HEK293T (cell line): ENCODE results near the gene ARIH2.

Source experiments
- CTCF ChIA-PET: fragments of 350-600 bp; formaldehyde crosslinking; extraction: SDS; loops from one replicate; lab custom pipeline; 2021; ENCODE audit warnings: antibody characterized with exemption, inconsistent platforms; lab: Yijun Ruan, JAX
- POLR2A ChIA-PET: fragments of 350-600 bp; formaldehyde crosslinking; extraction: SDS; loops from one replicate; lab custom pipeline; 2020; ENCODE audit warnings: antibody characterized with exemption, inconsistent platforms; lab: Yijun Ruan, JAX
- DNase-seq: peaks from one replicate; pipeline ENCODE4 v3.0.0; 2012; ENCODE audit warnings: mixed read lengths; ENCODE audit errors: extremely low spot score
- ARNT ChIP-seq: fragments of 450-650 bp; IDR thresholded peaks from 2 replicates; pipeline ENCODE4 v1.6.1; 2017; ENCODE audit warnings: mild to moderate bottlenecking
- BHLHE40 ChIP-seq: fragments of 450-650 bp; IDR thresholded peaks from 2 replicates; pipeline ENCODE4 v1.6.1; 2016; ENCODE audit warnings: mild to moderate bottlenecking, moderate library complexity, borderline replicate concordance
- CTBP1 ChIP-seq: fragments of 450-650 bp; IDR thresholded peaks from 2 replicates; pipeline ENCODE4 v1.6.1; 2016; ENCODE audit warnings: borderline replicate concordance
- ELF4 ChIP-seq: fragments of 450-650 bp; IDR thresholded peaks from 2 replicates; pipeline ENCODE4 v1.6.1; 2017; ENCODE audit warnings: antibody characterized with exemption
- FOXA1 ChIP-seq: fragments of 450-650 bp; IDR thresholded peaks from 2 replicates; pipeline ENCODE4 v1.6.1; 2016; ENCODE audit warnings: mild to moderate bottlenecking
- FOXK2 ChIP-seq: fragments of 450-650 bp; IDR thresholded peaks from 2 replicates; pipeline ENCODE4 v1.6.1; 2016; ENCODE audit warnings: mild to moderate bottlenecking
- FOXM1 ChIP-seq: fragments of 450-650 bp; IDR thresholded peaks from 2 replicates; pipeline ENCODE4 v1.6.1; 2017; ENCODE audit warnings: mild to moderate bottlenecking, borderline replicate concordance
- HDGF ChIP-seq: fragments of 450-650 bp; IDR thresholded peaks from 2 replicates; pipeline ENCODE4 v1.6.1; 2017; ENCODE audit warnings: antibody characterized with exemption, borderline replicate concordance
- L3MBTL2 ChIP-seq: fragments of 450-650 bp; conservative IDR thresholded peaks from 2 replicates; pipeline ENCODE4 v1.6.1; 2016; ENCODE audit warnings: mild to moderate bottlenecking
- LEF1 ChIP-seq: fragments of 450-650 bp; IDR thresholded peaks from 2 replicates; pipeline ENCODE4 v1.6.1; 2017; ENCODE audit warnings: mild to moderate bottlenecking, borderline replicate concordance
- NFRKB ChIP-seq: fragments of 450-650 bp; IDR thresholded peaks from 2 replicates; pipeline ENCODE4 v1.6.1; 2016; ENCODE audit warnings: mild to moderate bottlenecking, moderate library complexity
- SP1 ChIP-seq: fragments of 450-650 bp; IDR thresholded peaks from 2 replicates; pipeline ENCODE4 v1.6.1; 2017
- SUZ12 ChIP-seq: fragments of 450-650 bp; IDR thresholded peaks from 2 replicates; pipeline ENCODE4 v1.6.1; 2016; ENCODE audit warnings: mild to moderate bottlenecking
- TARDBP ChIP-seq: fragments of 450-650 bp; IDR thresholded peaks from 2 replicates; pipeline ENCODE4 v1.6.1; 2016
- ZNF384 ChIP-seq: fragments of 450-650 bp; IDR thresholded peaks from 2 replicates; pipeline ENCODE4 v1.6.1; 2016
- TF ChIP-seq, protein P1 (sequence below): fragments of 450-650 bp; IDR thresholded peaks from 2 replicates; pipeline ENCODE4 v1.6.1; 2016

Gene ARIH2

DNA sequence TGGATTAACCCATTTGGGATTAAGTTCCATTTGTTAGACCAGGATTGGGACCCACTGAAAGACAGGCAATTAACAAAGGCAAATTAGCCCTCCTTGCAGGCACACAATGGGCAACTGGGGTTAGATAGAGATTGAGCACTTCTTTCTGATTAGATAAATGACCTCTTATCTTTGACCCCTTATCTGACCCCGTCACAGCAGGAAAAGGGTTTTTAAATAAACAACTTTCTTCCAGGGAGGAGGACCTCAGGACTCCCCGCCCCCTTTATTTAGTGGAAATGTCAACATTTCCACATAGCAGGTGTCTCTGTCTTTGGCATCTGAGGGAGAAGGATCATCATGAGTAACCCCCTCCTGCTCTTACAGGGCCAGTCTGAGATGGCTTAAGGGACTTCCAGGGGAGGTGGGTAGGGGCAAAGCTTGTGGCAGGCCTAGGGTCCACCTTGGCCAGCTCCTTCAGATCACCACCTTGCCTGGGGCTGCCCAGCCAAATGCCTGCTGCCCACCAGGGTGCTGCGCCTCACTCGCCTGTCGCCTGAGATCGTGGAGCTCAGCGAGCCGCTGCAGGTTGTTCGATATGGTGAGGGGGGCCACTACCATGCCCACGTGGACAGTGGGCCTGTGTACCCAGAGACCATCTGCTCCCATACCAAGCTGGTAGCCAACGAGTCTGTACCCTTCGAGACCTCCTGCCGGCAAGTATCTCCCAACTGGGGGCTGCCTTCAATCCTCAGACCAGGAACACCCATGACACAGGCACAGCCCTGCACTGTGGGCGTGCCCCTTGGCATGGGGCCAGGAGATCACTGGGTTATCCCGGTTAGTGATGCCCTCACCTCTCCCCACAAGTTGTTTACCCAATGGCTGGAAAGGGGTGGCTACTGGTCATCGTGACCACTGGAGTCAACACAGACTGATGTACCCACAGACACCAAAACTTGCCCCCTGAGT lies 86.0 kb downstream of the ARIH2 start:
- no peak for DNase-seq
- ChIA-PET CTCF (interaction anchor here (1.1 kb wide), 1 partner anchor 17 kb away, joined by 3 read pairs; the partner anchor contains the start of gene NDUFAF3), POLR2A (interaction anchor here (4.0 to 6.7 kb wide), 2 partner anchors 7 to 15 kb away, joined by 53 to 204 read pairs; partner anchors contain the start of genes DALRD3 and NDUFAF3)
- TF ChIP-seq BHLHE40 (no peak), FOXA1 (no peak), SUZ12 (no peak), HDGF (no peak), CTBP1 (no peak), LEF1 (no peak), NFRKB (no peak), ARNT (no peak), FOXK2 (no peak), ZNF384 (no peak), TARDBP (no peak)

DNA sequence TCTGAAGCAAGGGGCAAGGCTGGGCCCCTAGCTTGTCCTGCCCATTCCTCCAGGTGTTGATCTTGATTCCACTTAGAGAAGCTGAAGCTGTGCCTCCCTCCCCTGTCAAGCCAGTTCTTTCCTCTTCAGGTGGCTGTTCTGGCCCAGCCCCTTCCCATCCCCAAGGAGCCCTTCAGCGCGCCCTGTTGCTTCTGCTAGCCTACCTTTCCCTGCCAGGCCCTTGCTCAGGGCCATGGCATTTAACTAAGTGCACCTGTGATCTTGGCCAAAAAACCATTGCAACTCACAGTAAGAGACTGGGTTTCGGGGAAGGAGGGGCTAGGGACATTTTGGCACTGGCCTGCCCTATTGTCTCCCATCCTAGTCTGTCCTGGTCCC lies 86.7 kb downstream of the ARIH2 start:
- no peak for TF ChIP-seq ARNT
- no peak for TF ChIP-seq FOXK2
- no peak for TF ChIP-seq CTBP1
- no peak for TF ChIP-seq TARDBP
- no peak for TF ChIP-seq NFRKB
- TF ChIP-seq, protein P1, sequence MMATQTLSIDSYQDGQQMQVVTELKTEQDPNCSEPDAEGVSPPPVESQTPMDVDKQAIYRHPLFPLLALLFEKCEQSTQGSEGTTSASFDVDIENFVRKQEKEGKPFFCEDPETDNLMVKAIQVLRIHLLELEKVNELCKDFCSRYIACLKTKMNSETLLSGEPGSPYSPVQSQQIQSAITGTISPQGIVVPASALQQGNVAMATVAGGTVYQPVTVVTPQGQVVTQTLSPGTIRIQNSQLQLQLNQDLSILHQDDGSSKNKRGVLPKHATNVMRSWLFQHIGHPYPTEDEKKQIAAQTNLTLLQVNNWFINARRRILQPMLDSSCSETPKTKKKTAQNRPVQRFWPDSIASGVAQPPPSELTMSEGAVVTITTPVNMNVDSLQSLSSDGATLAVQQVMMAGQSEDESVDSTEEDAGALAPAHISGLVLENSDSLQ, result no peak
- no peak for TF ChIP-seq SP1
- no peak for TF ChIP-seq FOXA1
- no peak for TF ChIP-seq HDGF
- no peak for TF ChIP-seq L3MBTL2
- TF ChIP-seq LEF1, result no peak
- TF ChIP-seq SUZ12, result no peak
- TF ChIP-seq FOXM1, result no peak
- TF ChIP-seq ELF4, result no peak
- no peak for TF ChIP-seq ZNF384
- no peak for TF ChIP-seq BHLHE40
- no peak for DNase-seq
- ChIA-PET CTCF (interaction anchor here (1.1 kb wide), 1 partner anchor 17 kb away, joined by 3 read pairs; the partner anchor contains the start of gene NDUFAF3), POLR2A (interaction anchor here (4.0 to 6.7 kb wide), 2 partner anchors 8 to 15 kb away, joined by 53 to 204 read pairs; partner anchors contain the start of genes DALRD3 and NDUFAF3)

DNA sequence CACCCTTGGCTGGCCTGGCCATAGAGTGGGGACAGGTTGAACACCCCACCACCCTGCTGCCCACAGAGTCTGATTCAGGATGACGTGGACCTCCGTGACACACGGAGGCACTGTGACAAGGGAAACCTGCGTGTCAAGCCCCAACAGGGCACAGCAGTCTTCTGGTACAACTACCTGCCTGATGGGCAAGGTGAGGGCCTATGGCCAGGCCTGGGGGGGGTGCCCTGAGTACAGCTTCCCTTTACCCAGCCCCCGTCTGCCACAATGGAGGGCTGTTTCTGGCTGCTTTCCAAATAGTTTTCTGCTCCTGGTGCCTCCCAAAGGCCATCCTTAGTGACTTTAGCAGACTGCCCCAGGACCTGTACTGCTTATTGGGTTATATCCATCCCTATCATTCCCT lies 87.4 kb downstream of the ARIH2 start:
- TF ChIP-seq ZNF384 (no peak), ARNT (no peak), NFRKB (no peak), TARDBP (no peak), SP1 (no peak), ELF4 (no peak), LEF1 (no peak), FOXK2 (no peak), CTBP1 (no peak), HDGF (no peak), SUZ12 (no peak), L3MBTL2 (no peak), FOXA1 (no peak), BHLHE40 (no peak), FOXM1 (no peak)
- TF ChIP-seq, protein P1, result no peak
- ChIA-PET CTCF (no interaction called here), POLR2A (interaction anchor here (0.9 to 6.7 kb wide), 5 partner anchors 9 to 31 kb away, joined by 3 to 204 read pairs (median 53); partner anchors contain the start of genes DALRD3, IMPDH2, NDUFAF3 and P4HTM)
- DNase-seq, result no peak

DNA sequence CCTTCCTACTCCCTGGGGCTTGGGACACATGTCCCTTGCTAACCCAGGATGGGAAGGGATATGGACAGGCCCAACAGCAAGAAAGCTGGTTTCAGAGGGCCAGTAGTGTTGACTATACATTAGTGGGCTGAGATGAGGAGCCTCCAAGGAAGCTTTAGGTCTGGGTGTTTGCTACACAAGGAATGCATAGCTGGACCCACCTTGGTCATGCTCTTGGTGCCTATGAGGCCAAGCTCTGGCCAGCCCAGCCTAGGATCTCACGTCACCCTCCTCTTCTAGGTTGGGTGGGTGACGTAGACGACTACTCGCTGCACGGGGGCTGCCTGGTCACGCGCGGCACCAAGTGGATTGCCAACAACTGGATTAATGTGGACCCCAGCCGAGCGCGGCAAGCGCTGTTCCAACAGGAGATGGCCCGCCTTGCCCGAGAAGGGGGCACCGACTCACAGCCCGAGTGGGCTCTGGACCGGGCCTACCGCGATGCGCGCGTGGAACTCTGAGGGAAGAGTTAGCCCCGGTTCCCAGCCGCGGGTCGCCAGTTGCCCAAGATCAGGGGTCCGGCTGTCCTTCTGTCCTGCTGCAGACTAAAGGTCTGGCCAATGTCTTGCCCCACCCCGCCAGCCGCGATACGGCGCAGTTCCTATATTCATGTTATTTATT lies 87.9 kb downstream of the ARIH2 start:
- DNase-seq, result no peak
- 0 out of 2 replicates have a peak, but pooled peaks have one; percentile 13 for TF ChIP-seq HDGF
- no peak for TF ChIP-seq FOXA1
- ChIA-PET POLR2A (interaction anchor here (0.6 to 6.7 kb wide), 37 partner anchors 9 to 518 kb away, joined by 3 to 204 read pairs (median 4); partner anchors contain the start of genes ARIH2, DALRD3, IMPDH2 and IP6K2), CTCF (interaction anchor here (0.9 to 2.3 kb wide), 5 partner anchors 10 to 19 kb away, joined by 4 to 8 read pairs (median 7); partner anchors contain the start of genes NDUFAF3 and P4HTM)

DNA sequence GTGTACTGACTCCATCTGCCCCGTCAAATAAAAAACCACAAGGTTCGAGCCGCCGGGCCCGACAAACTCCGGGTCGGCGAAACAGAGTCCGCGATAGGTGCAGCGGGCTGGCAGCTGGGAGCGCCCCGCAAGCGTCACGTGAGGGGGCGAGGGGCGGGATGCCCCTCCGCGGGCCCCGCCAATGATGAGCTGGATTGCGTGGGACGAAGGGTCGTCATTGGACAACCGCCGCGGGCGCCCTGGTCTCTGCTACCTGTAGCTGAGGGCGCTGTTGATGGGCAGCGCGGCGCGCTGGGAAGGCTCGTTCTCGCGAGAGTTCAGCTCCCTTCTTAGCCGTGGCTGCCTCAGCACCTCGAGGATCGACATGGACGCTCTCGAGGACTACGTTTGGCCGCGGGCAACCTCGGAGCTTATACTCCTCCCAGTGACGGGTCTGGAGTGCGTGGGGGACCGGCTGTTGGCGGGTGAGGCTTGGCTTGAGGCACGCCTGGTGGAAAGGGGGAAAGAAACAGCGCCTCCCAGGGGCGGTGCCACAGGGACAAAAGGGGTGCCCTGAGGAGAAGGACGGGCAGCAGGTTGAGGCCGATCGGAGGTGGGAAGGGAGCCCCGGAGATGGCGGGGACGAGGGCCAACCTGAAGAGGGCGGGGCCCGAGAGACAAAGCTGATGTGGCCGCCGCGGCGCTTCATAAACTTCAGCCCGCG lies 88.6 kb downstream of the ARIH2 start, which contains the start of gene WDR6:
Gene WDR6 (plus strand): TSS at position 324 of the 703 bp plus-strand sequence. CDS start 41 bp downstream, at position 365.
- POLR2A ChIA-PET, result interaction anchor here (0.6 to 6.7 kb wide), 37 partner anchors 10 to 518 kb away, joined by 3 to 204 read pairs (median 4); partner anchors contain the start of genes ARIH2, CELSR3, DALRD3 and IMPDH2
- CTCF ChIA-PET, result interaction anchor here (0.7 to 2.3 kb wide), 6 partner anchors 10 to 87 kb away, joined by 4 to 8 read pairs (median 7); partner anchors contain the start of genes NDUFAF3, P4HTM and QRICH1
- TF ChIP-seq, protein P1, result peak; percentile 97
- no peak for TF ChIP-seq LEF1
- peak; percentile 99 for TF ChIP-seq L3MBTL2
- TF ChIP-seq ELF4, result peak; percentile 33; the same call in 1 of the 2 replicates
- peak; percentile 97 for DNase-seq
